GM12865 (cell line): Measurements from ENCODE around the gene CALR3.

Source experiments
- DNase-seq: peaks from one replicate; pipeline ENCODE4 v3.0.0; 2010; ENCODE audit warnings: low read depth
- H3K4me3 ChIP-seq: 2 replicates; pipeline ENCODE4 v1.5.1; 2011; ENCODE audit warnings: mild to moderate bottlenecking, low read depth, low read length, control low read depth
- CTCF ChIP-seq: IDR thresholded peaks from 2 replicates; pipeline ENCODE4 v1.5.1; 2011; ENCODE audit warnings: low read length, control low read depth, low read depth, inconsistent platforms; ENCODE audit not compliant: insufficient read depth; ENCODE audit errors: missing control alignments

The CALR3 gene

GRCh38 chr19:16442386-16443276, 53.3 kb downstream of the CALR3 start:
- DNase-seq, result no peak
- TF ChIP-seq CTCF, result no peak
- H3K4me3 ChIP-seq, result no peak overlapping the region

GRCh38 chr19:16441661-16442162, 54.3 kb downstream of the CALR3 start:
- H3K4me3 ChIP-seq, result no peak overlapping the region
- peak; percentile 48 for TF ChIP-seq CTCF

GRCh38 chr19:16436780-16437332, 59.1 kb downstream of the CALR3 start:
- TF ChIP-seq CTCF, result no peak
- H3K4me3 ChIP-seq, result no peak overlapping the region
- DNase-seq, result no peak

More at GRCh38 chr19:16441661-16442162, 54.3 kb downstream of the CALR3 start:
- DNase-seq, result no peak

GRCh38 chr19:16435999-16436650, 59.8 kb downstream of the CALR3 start:
- no peak overlapping the region for H3K4me3 ChIP-seq
- peak; percentile 55 for DNase-seq
- TF ChIP-seq CTCF, result no peak

GRCh38 chr19:16435238-16435917, 60.6 kb downstream of the CALR3 start:
- no peak for DNase-seq
- H3K4me3 ChIP-seq, result no peak overlapping the region
- no peak for TF ChIP-seq CTCF

GRCh38 chr19:16433986-16434385, 62.0 kb downstream of the CALR3 start:
- H3K4me3 ChIP-seq, result no peak overlapping the region
- TF ChIP-seq CTCF, result no peak
- DNase-seq, result no peak
